ENCODE results near the gene BDNF.

The BDNF gene

DNA sequence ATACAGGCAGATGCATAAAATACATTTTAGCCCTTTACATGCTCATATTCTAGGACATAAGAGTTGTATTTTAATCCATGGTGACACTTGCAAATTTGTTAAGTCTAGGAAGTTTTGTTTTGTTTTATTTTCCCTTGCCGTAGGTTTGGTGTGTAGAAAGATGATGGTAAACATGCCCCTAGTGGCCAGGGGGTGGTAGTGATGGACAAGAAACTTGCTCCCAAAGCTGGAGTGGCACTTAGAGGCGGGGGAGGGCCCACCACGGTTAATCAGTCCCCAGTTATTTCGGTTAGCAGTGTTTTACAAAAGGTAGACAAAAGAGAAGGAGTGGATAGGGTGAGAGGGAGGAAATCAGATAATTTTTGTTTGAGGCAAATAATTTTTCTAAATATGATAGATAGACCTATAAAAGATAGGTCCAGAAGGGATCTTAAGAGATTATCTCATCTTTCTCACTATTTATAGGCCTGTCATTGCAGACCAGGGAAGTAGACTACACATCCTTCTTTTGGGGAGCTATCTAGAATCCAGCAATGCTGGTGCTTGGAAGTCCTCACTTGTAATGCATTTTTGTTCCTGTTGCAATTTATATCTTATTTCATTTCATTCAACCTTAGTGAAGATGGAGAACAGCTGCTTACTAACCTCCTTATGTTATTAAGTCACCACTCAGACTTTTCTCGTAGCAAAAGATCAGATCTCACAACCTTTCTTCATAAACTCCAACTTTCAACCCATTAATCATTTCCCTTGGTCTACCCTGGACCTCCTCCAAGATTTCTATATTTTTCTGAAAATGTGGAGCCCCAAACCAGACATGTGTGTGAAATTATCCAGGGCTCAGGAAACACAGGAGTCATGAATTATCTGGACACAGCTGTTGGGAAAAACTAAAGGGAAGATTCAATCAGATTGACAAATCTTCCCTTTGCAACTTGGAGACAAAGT is 5.9 kb upstream of the BDNF start:
- no peak for DNase-seq (ENCODE audit: low spot score)

DNA sequence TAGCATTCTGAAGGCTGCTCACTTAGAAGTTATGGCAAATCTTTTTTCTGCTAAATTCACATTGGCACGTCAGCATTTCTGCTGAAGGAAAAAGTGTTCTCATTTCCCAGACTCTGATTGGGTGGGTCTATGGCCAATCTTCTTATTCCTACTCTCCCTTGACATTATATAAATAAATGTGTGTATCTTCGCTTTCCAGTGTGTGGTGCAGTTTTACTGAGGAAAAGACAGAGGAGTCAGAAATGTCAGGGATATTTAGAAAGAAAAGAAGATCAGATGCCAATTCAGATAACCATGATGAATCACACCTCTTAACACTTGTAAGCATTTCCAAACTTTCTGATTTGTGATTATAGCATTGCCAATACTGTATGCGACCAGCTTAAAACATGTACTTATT is 3.2 kb upstream of the BDNF start:
- peak; percentile 42 for DNase-seq (ENCODE audit: low spot score)

DNA sequence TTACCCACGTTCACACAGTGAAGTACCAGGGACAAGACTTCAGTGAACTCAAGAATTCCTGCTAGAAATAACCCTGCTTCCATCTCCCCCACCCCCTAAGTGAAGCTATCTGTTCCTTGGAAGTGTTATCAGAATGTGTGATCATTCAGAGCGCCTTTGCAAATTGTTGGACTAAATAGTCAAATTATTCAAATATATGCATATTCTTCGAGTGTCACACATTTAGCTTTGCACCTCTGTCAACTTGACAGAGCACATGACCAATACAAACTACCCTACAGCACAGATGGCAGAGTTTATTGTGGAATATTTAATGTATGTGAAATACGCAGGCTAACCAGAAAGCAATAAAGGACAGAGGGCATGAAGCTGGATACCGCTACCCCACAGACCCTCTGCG is 2.6 kb upstream of the BDNF start:
- no peak for DNase-seq (ENCODE audit: low spot score)

DNA sequence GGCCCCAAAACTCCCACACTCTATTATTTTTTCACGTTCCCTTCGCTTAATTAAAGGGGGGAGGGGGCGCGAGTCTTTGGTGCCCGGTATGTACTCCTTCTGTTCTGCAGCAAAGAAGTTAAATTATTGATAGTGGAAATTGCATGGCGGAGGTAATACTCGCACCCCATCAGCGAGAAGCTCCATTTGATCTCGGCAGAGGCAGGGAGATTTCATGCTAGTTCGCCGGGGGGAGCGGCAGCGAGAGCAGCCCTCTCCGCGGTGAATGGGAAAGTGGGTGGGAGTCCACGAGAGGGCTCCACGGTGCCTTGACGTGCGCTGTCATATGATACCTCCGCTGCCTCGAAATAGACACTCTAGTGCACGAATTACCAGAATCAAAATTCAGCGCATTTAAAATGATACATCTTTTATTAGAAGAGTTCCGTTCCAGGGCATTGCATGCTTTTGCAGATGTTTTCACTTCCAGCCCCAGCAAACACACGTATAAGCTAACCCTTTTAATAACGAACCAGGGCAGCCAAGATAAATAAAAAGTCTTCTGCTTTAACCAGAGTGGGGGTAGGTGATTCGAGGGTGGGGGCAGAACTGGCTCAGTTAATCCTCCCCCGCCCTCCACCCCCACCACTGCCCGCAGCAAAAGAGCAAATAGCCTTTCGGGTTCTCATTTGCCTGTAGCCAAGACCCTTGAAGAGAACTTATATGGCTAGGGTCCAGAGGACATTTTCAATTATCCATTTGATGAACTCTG is 1.3 kb upstream of the BDNF start:
- peak; percentile 84 for DNase-seq (ENCODE audit: low spot score)

DNA sequence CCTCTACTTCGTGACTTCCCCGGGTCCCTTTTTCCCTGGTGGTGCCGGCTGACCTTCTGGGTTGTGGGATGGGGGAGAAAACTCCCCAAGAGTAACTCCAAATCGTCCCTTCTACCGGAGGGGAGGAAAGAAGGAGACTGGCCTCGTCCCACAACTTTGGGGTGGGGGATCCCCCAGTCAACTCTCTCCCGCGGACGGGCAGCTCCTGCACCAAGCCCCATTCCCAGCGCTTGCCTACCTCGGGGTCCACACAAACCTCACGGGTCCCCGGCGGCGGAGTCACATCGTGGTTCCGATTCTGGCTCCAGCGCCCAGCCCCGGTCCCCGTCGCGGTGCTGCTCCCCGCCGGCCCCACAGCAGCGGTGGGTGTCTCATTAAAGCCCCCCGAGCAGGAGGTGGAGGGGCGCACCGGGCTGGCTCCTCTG is 317 bp downstream of the BDNF start:
- DNase-seq (ENCODE audit: low spot score) = no peak

DNA sequence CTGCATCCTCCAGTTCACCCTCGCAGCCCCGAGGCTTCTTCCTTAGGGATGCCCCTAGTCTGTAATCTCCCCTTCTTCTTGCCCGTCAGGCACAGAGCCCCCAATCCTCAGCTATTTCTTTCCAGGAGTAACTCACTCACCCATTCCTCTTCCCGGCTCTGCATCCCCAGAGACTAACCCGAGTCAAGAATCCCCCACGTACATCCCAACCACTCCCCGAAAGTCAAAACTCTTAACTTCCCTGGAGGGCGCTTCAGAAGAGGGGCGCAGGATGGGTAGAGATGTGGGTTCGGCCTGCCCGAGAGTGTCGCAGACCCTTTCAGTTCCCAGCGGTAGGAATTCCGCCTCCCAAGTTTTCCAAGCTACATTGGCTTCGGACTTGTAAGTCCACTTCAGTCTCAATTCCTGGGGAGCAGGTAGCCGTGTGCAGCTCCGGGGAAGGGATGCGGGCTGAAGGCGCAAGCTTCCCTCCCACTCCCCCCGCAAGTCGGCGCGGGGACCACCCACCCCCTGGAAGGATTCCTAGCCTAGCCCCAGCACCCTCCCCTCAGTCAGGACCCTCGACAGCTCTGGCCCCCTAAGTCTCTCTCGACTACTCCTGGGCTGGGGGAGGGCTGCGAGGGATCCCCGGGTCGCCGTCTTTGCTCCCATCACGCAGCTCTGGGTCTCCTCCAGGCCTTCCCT is 871 bp downstream of the BDNF start:
- DNase-seq (ENCODE audit: low spot score) = no peak

DNA sequence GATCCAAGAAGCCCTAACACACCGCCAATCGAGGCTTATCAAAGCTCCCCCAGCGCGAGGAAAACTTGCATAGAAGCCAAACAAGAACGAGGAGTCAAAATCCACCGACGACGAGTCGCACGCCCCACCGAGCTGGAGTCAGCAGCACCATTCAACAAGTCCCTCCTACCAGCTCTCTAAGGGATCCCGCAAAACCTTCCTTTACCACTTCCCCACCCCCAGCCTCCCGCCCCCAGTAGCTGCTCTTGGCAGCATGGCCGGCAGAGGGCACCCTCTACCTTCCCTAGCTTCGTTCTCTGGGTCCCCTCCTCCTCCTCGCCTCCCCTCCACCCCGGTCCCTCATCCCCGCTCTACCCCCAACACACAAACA is 1.4 kb downstream of the BDNF start:
- DNase-seq (ENCODE audit: low spot score) = peak; percentile 95

DNA sequence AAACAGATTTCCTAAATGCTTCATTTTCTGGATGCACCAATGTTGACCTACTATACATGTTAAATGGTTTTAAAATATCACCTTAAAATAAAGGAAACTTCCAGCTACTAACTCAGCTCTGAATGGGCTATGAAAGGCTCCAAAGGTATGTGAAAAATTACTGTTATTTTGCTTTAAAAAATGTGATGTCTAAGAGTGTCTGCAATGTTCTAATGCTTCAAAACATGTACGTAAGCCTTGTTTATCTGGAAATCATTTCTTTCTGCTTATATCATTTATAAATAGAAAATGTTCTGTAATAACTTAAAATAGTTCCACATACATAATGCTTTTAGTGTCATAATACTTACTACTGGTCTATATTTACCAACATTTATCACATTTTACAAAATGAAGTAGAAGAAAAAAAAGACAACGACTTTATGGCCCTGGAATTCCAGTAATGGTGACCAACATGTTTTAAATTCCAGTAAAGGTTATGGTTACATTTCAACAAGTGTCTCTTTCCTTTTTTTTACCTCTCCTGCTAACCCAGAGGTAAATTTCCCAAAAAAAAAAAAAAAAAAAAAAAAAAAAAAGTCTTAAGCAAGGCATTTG is 2.5 kb downstream of the BDNF start:
- DNase-seq (ENCODE audit: low spot score) = no peak

DNA sequence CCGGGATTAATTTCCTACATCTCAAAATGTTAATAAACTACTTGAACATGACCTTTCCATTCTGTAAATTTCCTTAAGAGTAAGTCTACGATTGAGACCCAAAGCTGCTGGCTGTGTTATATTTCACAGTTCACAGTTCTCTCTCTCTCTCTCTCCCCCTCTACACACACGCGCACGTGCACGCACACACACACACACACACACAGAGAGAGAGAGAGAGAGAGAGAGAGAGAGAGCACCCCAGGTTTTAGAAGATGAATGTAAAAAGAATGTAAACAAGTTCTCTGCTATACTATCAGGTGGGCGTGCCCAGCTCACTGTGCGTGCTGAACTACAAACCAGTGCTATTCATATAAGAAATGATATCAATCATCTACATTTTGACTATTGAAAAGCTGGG is 3.3 kb downstream of the BDNF start:
- DNase-seq (ENCODE audit: low spot score) = no peak

DNA sequence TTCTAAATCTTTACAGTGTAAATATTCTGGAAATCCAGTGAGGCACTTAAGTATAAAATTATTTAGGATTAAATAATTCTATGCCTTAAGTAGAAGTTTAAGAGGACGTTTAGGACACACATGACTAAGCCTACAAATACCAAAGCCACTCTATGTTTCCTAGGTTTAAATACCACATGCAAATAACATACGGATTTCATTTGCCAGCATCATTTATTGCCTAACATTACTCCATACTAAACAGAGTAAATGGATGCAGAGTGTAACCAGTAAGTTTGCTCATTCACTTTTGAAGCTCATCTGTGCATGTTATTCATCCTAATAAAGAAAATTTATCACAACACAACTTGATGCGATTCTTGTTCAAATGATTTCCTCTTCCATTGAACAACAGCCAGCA is 4.1 kb downstream of the BDNF start:
- no peak for DNase-seq (ENCODE audit: low spot score)

DNA sequence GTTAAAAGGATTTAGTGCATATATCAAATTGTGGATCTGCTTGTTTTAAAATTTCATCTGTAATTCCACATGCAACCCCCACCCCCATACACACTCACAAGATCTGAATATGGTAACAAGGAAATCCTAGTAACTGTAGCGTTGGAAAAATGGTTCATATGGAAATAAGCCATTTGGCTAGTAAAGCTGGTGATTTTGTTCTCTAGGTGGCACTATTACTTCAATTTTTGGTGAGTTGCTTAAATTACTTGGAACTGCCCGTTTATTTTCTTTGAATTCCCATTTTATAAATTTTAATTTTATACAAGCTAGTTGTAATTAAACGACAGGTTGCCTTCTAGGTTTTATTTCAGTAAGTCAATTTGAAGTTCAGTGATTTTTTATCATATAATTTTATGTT is 5.3 kb downstream of the BDNF start:
- DNase-seq (ENCODE audit: low spot score) = no peak

DNA sequence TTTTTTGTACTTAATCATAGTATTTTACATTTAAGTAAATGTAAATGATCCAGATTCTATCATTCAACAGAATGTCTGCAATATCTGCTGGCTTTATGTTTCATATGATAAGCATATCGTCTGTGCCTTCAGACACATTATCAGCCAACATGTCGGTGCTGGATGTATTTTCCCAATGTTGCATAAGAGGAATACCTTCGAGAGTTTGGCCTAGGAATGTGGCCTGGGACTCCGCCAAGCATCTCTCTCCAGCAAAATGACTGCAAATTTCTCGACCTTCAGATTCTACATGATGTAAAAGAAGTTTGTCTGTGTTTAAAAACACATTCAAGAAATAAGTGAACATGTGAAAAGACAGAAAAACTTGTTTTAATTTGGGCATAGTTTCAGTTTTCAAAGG is 6.9 kb downstream of the BDNF start:
- DNase-seq (ENCODE audit: low spot score) = no peak

DNA sequence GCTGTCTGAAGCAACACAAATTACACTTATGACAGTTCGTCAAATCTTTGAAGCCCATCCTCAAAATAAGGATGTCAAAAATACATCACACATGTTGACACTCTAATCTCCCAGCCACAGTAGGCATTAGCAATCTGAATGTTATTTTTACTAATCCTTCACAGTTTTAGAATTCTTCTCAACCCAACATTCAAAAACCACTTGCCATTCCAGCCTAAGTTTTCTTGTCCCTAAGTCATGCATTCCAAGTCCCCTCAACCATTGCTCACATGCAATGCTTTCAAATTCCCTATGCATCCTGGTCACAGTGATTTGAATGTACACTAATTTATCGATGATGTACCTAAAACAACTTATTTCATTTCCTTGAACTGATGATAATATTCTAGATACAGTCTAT is 7.5 kb downstream of the BDNF start:
- no peak for DNase-seq (ENCODE audit: low spot score)

DNA sequence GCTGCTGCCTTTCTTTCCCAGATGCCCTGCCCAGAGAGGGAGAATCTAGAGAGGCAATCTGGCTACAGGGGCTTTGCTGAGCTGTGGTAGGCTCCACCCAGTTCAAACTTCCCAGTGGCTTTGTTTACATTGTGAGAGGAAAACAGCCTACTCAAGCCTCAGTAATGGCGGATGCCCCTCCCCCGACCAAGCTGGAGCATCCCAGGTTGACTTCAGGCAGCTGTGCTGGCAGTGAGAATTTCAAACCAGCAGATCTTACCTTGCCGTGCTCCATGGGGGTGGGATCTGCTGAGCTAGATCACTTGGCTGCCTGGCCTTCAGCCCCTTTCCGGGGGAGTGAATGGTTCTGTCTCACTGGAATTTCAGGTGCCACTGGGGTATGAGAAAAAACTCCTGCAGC is 12.2 kb downstream of the BDNF start:
- DNase-seq (ENCODE audit: low spot score) = no peak

DNA sequence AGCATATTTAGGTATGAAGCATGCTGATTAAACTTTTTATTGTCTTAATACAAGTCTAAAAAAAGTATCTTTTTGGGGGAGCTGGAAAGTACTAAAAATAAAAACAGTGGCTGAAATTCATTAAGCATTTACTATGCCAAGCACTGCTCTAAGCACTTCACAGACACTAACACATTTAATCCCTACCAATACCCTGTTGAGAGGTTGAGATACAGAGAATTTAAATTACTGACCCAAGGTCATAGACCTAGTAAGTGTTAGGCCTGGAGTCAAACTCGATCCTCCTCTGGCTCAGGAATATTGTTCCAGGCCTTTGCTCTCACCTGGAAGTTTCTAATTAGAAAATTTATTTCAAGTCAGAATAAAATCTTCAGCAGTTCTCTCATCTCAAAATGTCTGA is 18.6 kb downstream of the BDNF start:
- DNase-seq (ENCODE audit: low spot score) = no peak

DNA sequence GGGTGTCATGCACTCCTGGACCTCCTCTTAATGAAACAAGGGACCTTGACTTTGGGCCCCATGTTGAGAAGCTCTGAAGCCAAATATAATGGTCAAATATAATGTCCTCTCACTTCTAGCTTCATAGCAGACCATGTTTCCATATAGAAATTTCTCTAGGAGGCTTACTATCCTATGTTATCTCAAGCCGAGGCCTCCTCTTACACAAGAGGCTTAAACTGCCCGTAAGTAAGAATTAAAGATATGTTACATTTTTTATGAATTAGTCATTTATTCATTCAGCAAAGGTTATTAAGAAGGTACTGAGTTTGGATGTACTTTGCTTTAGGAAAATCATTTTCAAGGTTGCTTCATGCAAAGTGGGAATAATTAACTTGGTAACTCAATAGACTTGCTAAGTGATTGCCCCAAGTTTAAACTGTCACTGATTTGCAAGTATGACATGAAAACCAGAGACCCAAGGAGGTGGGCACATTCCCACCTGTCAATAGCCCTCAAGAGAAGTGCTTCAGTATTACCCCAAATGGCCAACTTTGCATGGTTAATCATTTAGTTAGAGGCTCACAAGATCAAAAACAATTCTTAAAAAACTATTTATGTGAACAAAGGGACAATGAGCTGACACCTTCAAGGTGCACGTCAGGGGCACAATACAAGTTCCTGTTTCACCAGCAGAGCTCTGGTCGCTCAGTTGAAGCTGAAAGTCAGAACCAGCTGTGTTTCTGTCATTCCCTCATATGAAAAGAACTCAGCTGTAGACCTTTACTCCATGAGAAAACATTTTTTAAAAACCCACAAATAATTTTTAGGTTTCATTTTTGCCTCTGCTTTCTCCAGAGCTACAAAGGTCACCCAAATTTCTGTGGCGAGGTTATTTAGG is 20.9 kb downstream of the BDNF start:
- DNase-seq (ENCODE audit: low spot score) = no peak

DNA sequence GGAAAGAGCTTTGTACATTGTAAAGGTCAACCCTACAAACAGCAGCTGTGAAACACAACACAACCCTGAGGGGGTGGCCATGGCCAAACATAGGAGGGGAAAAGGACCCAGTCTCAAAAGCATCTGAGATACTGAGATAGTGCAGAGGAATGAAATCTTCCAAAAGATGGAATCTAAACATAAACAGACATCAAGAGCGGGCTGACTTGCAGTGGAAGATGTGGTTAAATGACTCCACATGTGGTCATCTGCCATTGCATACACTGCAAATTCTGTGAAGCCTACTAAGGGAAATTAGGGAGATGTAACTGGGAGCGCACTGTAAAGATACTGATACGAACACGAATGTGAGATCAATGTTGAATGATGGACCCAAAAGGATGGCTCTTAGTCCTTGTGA is 22.0 kb downstream of the BDNF start:
- DNase-seq (ENCODE audit: low spot score) = no peak

DNA sequence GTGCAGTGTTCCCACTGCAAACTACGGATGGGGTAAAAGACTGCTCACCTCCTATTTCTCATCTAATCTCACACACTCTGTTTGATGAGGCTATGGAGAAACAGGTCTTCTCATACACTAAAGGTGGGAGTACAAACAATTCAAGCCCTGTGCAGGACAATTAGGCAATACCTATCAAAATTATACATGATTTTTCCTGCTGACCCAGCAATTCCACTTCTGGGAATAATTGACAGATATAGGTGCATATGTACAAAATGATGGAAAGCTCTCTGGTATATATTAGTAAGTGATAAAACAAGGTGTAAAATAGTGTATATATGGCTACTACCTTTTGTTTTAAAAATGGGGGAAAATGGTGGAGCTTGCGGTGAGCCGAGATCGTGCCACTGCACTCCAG is 23.1 kb downstream of the BDNF start:
- DNase-seq (ENCODE audit: low spot score) = no peak

DNA sequence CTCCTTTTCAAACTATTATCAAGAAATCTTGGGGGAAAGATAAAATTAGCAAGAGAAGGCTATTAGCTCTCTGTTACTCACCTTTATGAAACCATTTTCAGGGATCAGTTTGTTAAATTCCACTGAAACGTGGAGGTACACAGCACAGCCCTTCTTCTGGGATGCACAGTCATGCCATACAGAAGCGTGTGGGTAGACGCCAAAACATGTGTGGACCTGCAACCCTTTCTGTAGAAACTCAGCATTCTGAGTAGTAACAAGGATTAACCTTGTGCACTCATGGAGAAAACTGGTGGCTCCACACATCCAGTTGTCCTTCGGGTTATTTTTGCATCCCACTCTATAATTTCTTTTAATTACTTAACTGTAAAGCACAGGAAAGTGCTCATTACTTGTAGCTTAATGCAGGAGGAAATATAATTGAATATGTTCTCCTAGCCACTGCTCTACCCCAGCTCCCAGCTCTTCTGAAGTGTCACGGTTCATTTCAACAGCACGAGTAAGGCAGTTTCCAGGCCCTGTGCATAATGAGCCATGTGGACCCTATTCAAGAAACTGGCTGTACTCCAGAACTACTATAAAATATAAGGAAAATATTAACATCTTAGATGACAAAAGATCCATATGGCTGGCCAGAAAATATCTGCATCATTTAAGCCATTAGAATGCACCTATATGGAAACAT is 26.1 kb downstream of the BDNF start:
- no peak for DNase-seq (ENCODE audit: low spot score)

DNA sequence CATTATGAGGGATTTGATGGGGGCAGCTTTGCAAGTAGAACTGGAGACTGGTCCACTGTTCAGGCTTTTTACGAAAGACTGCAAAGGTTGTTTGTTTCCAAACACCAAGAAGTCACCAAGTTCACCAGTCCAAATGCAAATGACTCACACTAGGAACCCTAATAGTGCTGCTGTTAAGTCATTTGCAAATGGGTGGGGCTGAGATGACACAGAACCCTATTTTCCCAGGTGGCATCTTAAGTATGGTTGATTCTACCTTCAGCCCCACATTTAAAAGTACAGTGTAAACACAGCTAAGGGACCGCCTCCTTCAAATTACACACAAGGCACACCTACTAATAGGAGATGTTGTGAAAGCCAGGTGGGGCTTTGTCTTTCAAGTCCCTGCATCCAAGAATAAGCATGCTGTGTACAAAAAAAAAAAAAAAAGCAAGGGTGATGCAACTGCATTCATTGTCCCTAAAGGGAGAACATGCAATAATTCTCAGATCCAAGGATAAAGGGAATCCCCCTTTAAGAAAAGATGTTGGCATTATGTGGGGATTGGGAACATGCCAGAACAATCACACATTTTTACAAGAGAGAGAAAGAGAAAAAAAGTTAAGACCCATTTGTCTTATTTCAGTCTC is 27.3 kb downstream of the BDNF start:
- no peak for DNase-seq (ENCODE audit: low spot score)
